ENCODE data around the gene COL13A1.

DNA sequence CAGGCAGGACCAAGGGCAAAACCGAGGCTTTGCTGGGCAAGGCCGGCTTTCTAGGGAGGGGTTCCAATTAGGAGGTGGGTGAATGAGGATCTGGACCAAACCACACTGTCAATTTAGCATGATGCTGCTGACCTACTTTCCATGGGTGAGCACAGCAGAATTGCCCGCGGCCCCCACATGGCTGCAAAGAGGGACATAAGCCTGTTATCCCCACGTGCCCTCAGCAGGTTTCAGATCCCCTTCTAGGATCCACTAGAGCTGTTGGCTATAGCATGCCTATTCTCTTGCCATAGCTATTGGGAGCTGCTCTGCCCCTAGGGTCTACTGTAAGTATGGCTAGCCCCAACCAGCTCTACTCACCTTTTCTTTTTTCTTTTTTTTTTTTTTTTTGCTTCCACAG is 102.8 kb downstream of the COL13A1 start:
- TF ChIP-seq ZNF274 (IDR thresholded peaks at IDR 0.05; ENCODE audit: low read depth, low read length) (no peak), YY1 (IDR thresholded peaks at IDR 0.05; ENCODE audit: insufficient read depth, insufficient read length) (no peak)

All from NT2/D1 (cell line).